Osteoblast (primary cell): ENCODE measurements around the gene ANKRD65. TPM values are rescaled to one million over a fixed set of nuclear protein-coding genes. Genes with fewer than 3 reads are reported as not detected.

Source experiments
- DNase-seq: peaks from one replicate; pipeline ENCODE4 v3.0.0; 2011; ENCODE audit warnings: low spot score, mixed read lengths; ENCODE audit not compliant: insufficient read length; ENCODE audit errors: missing footprints
- H2AFZ ChIP-seq: 2 replicates; pipeline ENCODE4 v1.6.0; 2011; ENCODE audit warnings: mild to moderate bottlenecking, low read length
- H3K27ac ChIP-seq: 2 replicates; pipeline ENCODE4 v1.5.1; 2011; ENCODE audit warnings: mild to moderate bottlenecking, low read depth, low read length, moderate library complexity
- H3K27me3 ChIP-seq: 2 replicates; pipeline ENCODE4 v1.6.0; 2012; ENCODE audit warnings: mild to moderate bottlenecking, control low read depth, inconsistent platforms, low read length, moderate library complexity; ENCODE audit not compliant: insufficient read depth
- H3K36me3 ChIP-seq: 2 replicates; pipeline ENCODE4 v1.5.1; 2011; ENCODE audit warnings: mild to moderate bottlenecking, low read length, control low read depth, moderate library complexity; ENCODE audit not compliant: insufficient read depth
- H3K4me1 ChIP-seq: 2 replicates; pipeline ENCODE4 v1.5.1; 2011; ENCODE audit warnings: mild to moderate bottlenecking, low read length, control low read depth, moderate library complexity; ENCODE audit not compliant: insufficient read depth
- H3K4me2 ChIP-seq: 2 replicates; pipeline ENCODE4 v1.6.0; 2011; ENCODE audit warnings: mild to moderate bottlenecking, low read length; ENCODE audit not compliant: insufficient read depth
- H3K4me3 ChIP-seq: fragments of 200-600 bp; sonication (generic); 3 replicates; pipeline ENCODE4 v1.5.1; 2012; ENCODE audit warnings: mild to moderate bottlenecking, low read length, inconsistent platforms; ENCODE audit not compliant: insufficient read depth
- H3K79me2 ChIP-seq: 2 replicates; pipeline ENCODE4 v1.6.0; 2012; ENCODE audit warnings: mild to moderate bottlenecking, low read length, control low read depth, inconsistent platforms; ENCODE audit not compliant: insufficient read depth
- H3K9me3 ChIP-seq: 2 replicates; pipeline ENCODE4 v1.5.1; 2011; ENCODE audit warnings: low read depth, low read length, control low read depth
- H4K20me1 ChIP-seq: 2 replicates; pipeline ENCODE4 v1.6.0; 2012; ENCODE audit warnings: mild to moderate bottlenecking, low read length, control low read depth; ENCODE audit not compliant: insufficient read depth
- CTCF ChIP-seq: IDR thresholded peaks from 2 replicates; pipeline ENCODE4 v1.5.1; 2011; ENCODE audit warnings: mild to moderate bottlenecking, low read depth, low read length, moderate library complexity; ENCODE audit errors: extremely low read depth
- total RNA-seq: library from RNA; depleted of rRNA; stranded (reverse); fragments of >200 nt; gene quantifications from 2 replicates; pipeline ENCODE4 v1.2.3, GENCODE V29; 2012

Gene ANKRD65
- total RNA-seq, 1 donor = 1.8 TPM

- Histone ChIP-seq H3K36me3 (peaks cover 55% of the 10 kb centered on the region), H3K79me2 (peaks cover 84% of the 10 kb centered on the region), H3K27ac (peak overlapping the region; percentile 54), H4K20me1 (peaks cover 29% of the 10 kb centered on the region), H3K27me3 (no peaks in the 10 kb centered on the region), H3K4me3 (no peak overlapping the region), H3K4me2 (no peak overlapping the region), H3K4me1 (peaks cover 30% of the 10 kb centered on the region), H2AFZ (no peak overlapping the region), H3K9me3 (no peaks in the 10 kb centered on the region)
- peak; percentile 89 for TF ChIP-seq CTCF
- DNase-seq = peak; percentile 97
These were observed 18.8 kb downstream of the ANKRD65 start for GRCh38 chr1:1402072-1402900.

- DNase-seq = peak; percentile 48
- H3K9me3 ChIP-seq = no peaks in the 10 kb centered on the region
- H3K79me2 ChIP-seq = peaks cover 83% of the 10 kb centered on the region
- peaks cover 30% of the 10 kb centered on the region for H3K4me1 ChIP-seq
- TF ChIP-seq CTCF = no peak
- no peak overlapping the region for H3K4me2 ChIP-seq
- H3K27me3 ChIP-seq = no peaks in the 10 kb centered on the region
- H3K27ac ChIP-seq = no peak overlapping the region
- H4K20me1 ChIP-seq = peaks cover 28% of the 10 kb centered on the region
- H2AFZ ChIP-seq = no peak overlapping the region
- H3K36me3 ChIP-seq = peaks cover 61% of the 10 kb centered on the region
- no peak overlapping the region for H3K4me3 ChIP-seq
These were observed 19.5 kb downstream of the ANKRD65 start for GRCh38 chr1:1401457-1402010.

- DNase-seq = peak; percentile 91
- H2AFZ ChIP-seq = no peak overlapping the region
- peaks cover 58% of the 10 kb centered on the region for H3K36me3 ChIP-seq
- H3K79me2 ChIP-seq = peaks cover 82% of the 10 kb centered on the region
- peak overlapping the region; percentile 99 for H3K4me3 ChIP-seq
- H4K20me1 ChIP-seq = peaks cover 28% of the 10 kb centered on the region
- peaks cover 24% of the 10 kb centered on the region for H3K4me1 ChIP-seq
- TF ChIP-seq CTCF = no peak
- peak overlapping the region; percentile 100 for H3K4me2 ChIP-seq
- H3K27ac ChIP-seq = peak overlapping the region; percentile 89
- H3K27me3 ChIP-seq = no peaks in the 10 kb centered on the region
- H3K9me3 ChIP-seq = no peaks in the 10 kb centered on the region
These were observed 20.3 kb downstream of the ANKRD65 start for GRCh38 chr1:1400576-1401456.
